Activated CD4-positive, alpha-beta T cell treated with anti-CD3 and anti-CD28 coated beads for 48 hours (primary cell): ENCODE measurements around the gene ATP11A.

Experiments used
- DNase-seq: peaks from one replicate; pipeline ENCODE4 v3.0.0-alpha.2; 2020

ATP11A gene

GRCh38 chr13:112762690-112763080, 72.8 kb downstream of the ATP11A start:
- DNase-seq: no peak

- DNase-seq: no peak
Observed at GRCh38 chr13:112764028-112764427, 74.2 kb downstream of the ATP11A start.

GRCh38 chr13:112764864-112765561, 75.2 kb downstream of the ATP11A start:
- no peak for DNase-seq

- DNase-seq: no peak
Observed at GRCh38 chr13:112765731-112766130, 75.9 kb downstream of the ATP11A start.

- no peak for DNase-seq
Observed at GRCh38 chr13:112766336-112766735, 76.5 kb downstream of the ATP11A start.

GRCh38 chr13:112767506-112768471, 78.0 kb downstream of the ATP11A start:
- no peak for DNase-seq

GRCh38 chr13:112768795-112769481, 79.1 kb downstream of the ATP11A start:
- no peak for DNase-seq

GRCh38 chr13:112769615-112770014, 79.8 kb downstream of the ATP11A start:
- DNase-seq: no peak

GRCh38 chr13:112770504-112770903, 80.7 kb downstream of the ATP11A start:
- no peak for DNase-seq

GRCh38 chr13:112771139-112771876, 81.5 kb downstream of the ATP11A start:
- no peak for DNase-seq

GRCh38 chr13:112771877-112772538, 82.2 kb downstream of the ATP11A start:
- no peak for DNase-seq

- DNase-seq: no peak
Observed at GRCh38 chr13:112772539-112772909, 82.7 kb downstream of the ATP11A start.

GRCh38 chr13:112772929-112773328, 83.1 kb downstream of the ATP11A start:
- no peak for DNase-seq

- DNase-seq: no peak
Observed at GRCh38 chr13:112773601-112774447, 84.0 kb downstream of the ATP11A start.

- DNase-seq: no peak
Observed at GRCh38 chr13:112774448-112774792, 84.6 kb downstream of the ATP11A start.

GRCh38 chr13:112774829-112775565, 85.2 kb downstream of the ATP11A start:
- DNase-seq: no peak

- no peak for DNase-seq
Observed at GRCh38 chr13:112775791-112776279, 86.0 kb downstream of the ATP11A start.

GRCh38 chr13:112776354-112776753, 86.5 kb downstream of the ATP11A start:
- no peak for DNase-seq

- DNase-seq: no peak
Observed at GRCh38 chr13:112776971-112777370, 87.1 kb downstream of the ATP11A start.

GRCh38 chr13:112777637-112778406, 88.0 kb downstream of the ATP11A start:
- no peak for DNase-seq
